ENCODE results near the gene ZNF281.

DNA sequence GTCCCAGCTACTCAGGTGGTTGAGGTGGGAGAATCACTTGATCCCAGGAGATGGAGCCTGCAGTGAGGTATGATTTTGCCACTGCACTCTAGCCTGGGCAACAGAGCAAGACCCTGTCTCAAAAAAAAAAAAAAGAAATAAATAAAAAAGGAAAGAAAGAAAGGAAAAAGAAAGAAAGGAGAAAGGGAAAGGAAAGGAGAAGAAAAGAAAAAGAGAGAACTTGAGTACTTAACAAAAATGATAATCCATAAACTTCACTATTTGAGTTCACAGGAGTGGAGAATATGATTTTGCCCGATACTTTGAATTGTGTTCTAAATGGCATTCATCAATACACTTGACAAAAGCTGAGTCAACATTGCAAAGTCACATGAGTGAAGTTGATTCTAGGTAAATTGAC, 23.8 kb upstream of the ZNF281 start:
- TF ChIP-seq SP1 (IDR thresholded peaks at IDR 0.05) (no peak), HDGF (IDR thresholded peaks at IDR 0.05; ENCODE audit: borderline replicate concordance) (no peak), FOXM1 (IDR thresholded peaks at IDR 0.05; ENCODE audit: borderline replicate concordance) (no peak), CTBP1 (IDR thresholded peaks at IDR 0.05; ENCODE audit: borderline replicate concordance) (no peak), SUZ12 (IDR thresholded peaks at IDR 0.05) (no peak)
- TF ChIP-seq, protein P1, sequence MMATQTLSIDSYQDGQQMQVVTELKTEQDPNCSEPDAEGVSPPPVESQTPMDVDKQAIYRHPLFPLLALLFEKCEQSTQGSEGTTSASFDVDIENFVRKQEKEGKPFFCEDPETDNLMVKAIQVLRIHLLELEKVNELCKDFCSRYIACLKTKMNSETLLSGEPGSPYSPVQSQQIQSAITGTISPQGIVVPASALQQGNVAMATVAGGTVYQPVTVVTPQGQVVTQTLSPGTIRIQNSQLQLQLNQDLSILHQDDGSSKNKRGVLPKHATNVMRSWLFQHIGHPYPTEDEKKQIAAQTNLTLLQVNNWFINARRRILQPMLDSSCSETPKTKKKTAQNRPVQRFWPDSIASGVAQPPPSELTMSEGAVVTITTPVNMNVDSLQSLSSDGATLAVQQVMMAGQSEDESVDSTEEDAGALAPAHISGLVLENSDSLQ (IDR thresholded peaks at IDR 0.05), result no peak

Data from HEK293T (cell line).